ENCODE results near the gene MRPS30.
"Not testable (repeated sequence)": the region's sequence is repeated elsewhere in the genome, so short reads cannot be mapped to it uniquely, and the experiment has no call there.

GRCh38 chr5:44824662-44825061, 15.9 kb downstream of the MRPS30 start:
- TF ChIP-seq, protein P1, sequence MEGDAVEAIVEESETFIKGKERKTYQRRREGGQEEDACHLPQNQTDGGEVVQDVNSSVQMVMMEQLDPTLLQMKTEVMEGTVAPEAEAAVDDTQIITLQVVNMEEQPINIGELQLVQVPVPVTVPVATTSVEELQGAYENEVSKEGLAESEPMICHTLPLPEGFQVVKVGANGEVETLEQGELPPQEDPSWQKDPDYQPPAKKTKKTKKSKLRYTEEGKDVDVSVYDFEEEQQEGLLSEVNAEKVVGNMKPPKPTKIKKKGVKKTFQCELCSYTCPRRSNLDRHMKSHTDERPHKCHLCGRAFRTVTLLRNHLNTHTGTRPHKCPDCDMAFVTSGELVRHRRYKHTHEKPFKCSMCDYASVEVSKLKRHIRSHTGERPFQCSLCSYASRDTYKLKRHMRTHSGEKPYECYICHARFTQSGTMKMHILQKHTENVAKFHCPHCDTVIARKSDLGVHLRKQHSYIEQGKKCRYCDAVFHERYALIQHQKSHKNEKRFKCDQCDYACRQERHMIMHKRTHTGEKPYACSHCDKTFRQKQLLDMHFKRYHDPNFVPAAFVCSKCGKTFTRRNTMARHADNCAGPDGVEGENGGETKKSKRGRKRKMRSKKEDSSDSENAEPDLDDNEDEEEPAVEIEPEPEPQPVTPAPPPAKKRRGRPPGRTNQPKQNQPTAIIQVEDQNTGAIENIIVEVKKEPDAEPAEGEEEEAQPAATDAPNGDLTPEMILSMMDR (IDR thresholded peaks at IDR 0.05): not testable (repeated sequence)
- not testable (repeated sequence) for TF ChIP-seq EZH2 (IDR thresholded peaks at IDR 0.05)
